H1 (cell line): ENCODE results near the gene SERINC1. TPM values are rescaled to one million over a fixed set of nuclear protein-coding genes. Genes with fewer than 3 reads are reported as not detected.

Source experiments
- CTCF ChIA-PET: fragments of 300-600 bp; sonication (Branson Sonifier 250); formaldehyde crosslinking; loops from one replicate; lab custom pipeline; 2021; ENCODE audit not compliant: partially characterized antibody; lab: Charles Lee
- POLR2A ChIA-PET: fragments of 300-600 bp; sonication (Branson Sonifier 250); formaldehyde crosslinking; loops from one replicate; lab custom pipeline; 2021; ENCODE audit warnings: inconsistent platforms; ENCODE audit not compliant: partially characterized antibody; lab: Charles Lee
- DNase-seq, 2 experiments: peaks; one replicate each; pipeline versions ENCODE4 v3.0.0 to v3.0.0-alpha.2; 2010 to 2022; ENCODE audit warnings: low spot score in 2 of 2, low read depth in 1 of 2, mixed read lengths in 1 of 2
- FAIRE-seq: peaks from 2 replicates; lab custom pipeline; 2011; peaks lifted over from hg19 to GRCh38; lab: Jason Lieb, UNC
- H2AFZ ChIP-seq: 2 replicates; pipeline ENCODE4 v1.8.1; 2012; ENCODE audit warnings: low read length, inconsistent platforms
- H2AK5ac ChIP-seq: 2 replicates; pipeline ENCODE4 v1.6.1; 2013; ENCODE audit warnings: low read depth, low read length
- H2BK120ac ChIP-seq: replicated peaks from 2 replicates; pipeline ENCODE3; 2013; ENCODE audit warnings: low read depth, low read length, inconsistent platforms
- H2BK12ac ChIP-seq: 2 replicates; pipeline ENCODE4 v1.6.1; 2013; ENCODE audit warnings: low read depth, low read length
- H2BK15ac ChIP-seq: 2 replicates; pipeline ENCODE4 v1.6.1; 2013; ENCODE audit warnings: low read length
- H2BK20ac ChIP-seq: 2 replicates; pipeline ENCODE4 v1.6.1; 2013; ENCODE audit warnings: low read length
- H2BK5ac ChIP-seq: 2 replicates; pipeline ENCODE4 v1.6.1; 2013; ENCODE audit warnings: low read depth, low read length
- H3K14ac ChIP-seq: 2 replicates; pipeline ENCODE4 v1.6.1; 2013; ENCODE audit warnings: inconsistent platforms; ENCODE audit not compliant: insufficient read length
- H3K18ac ChIP-seq: 2 replicates; pipeline ENCODE4 v1.6.1; 2013; ENCODE audit warnings: low read length; ENCODE audit errors: extremely low read depth
- H3K23ac ChIP-seq: 2 replicates; pipeline ENCODE4 v1.6.1; 2013; ENCODE audit warnings: inconsistent platforms; ENCODE audit not compliant: insufficient read length
- H3K23me2 ChIP-seq: 2 replicates; pipeline ENCODE4 v1.6.1; 2013; ENCODE audit warnings: low read depth, low read length
- H3K27ac ChIP-seq: 2 replicates; pipeline ENCODE4 v1.6.1; 2011; ENCODE audit warnings: low read depth, low read length, inconsistent platforms
- H3K27me3 ChIP-seq, 4 experiments: replicated peaks in 1 of 4; 1 replicate in 1 of 4; 2 replicates in 3 of 4; pipeline versions ENCODE4 v1.6.1 to v1.8.1; 2011 to 2013; ENCODE audit warnings: low read length in 3 of 4, mild to moderate bottlenecking in 3 of 4, inconsistent platforms in 2 of 4, mixed read lengths in 2 of 4, moderate library complexity in 1 of 4; ENCODE audit not compliant: control insufficient read depth in 3 of 4, insufficient read depth in 3 of 4; ENCODE audit errors: extremely low read depth in 1 of 4
- H3K36me3 ChIP-seq, 4 experiments: 2 replicates each; pipeline versions ENCODE4 v1.6.1 to v1.8.1; 2011 to 2013; ENCODE audit warnings: mild to moderate bottlenecking in 4 of 4, low read length in 3 of 4, moderate library complexity in 2 of 4, control low read depth in 1 of 4, inconsistent platforms in 1 of 4; ENCODE audit not compliant: insufficient read depth in 4 of 4, control insufficient read depth in 2 of 4
- H3K4ac ChIP-seq: replicated peaks from 2 replicates; pipeline ENCODE3; 2013; ENCODE audit warnings: low read length, low read depth, mixed read lengths, inconsistent platforms; ENCODE audit not compliant: insufficient read length
- H3K4me1 ChIP-seq, 4 experiments: replicated peaks in 1 of 4; 1 replicate in 1 of 4; 2 replicates in 3 of 4; pipeline versions ENCODE4 v1.6.1 to v1.8.1; 2011 to 2013; ENCODE audit warnings: low read length in 3 of 4, inconsistent platforms in 2 of 4, mixed read lengths in 1 of 4; ENCODE audit not compliant: insufficient read depth in 4 of 4, control insufficient read depth in 3 of 4
- H3K4me2 ChIP-seq, 2 experiments: 2 replicates each; pipeline versions ENCODE4 v1.6.1 to v1.8.1; 2011 to 2013; ENCODE audit warnings: low read depth in 2 of 2, low read length in 2 of 2, control low read depth in 1 of 2, inconsistent platforms in 1 of 2, mild to moderate bottlenecking in 1 of 2; ENCODE audit not compliant: insufficient read depth in 1 of 2
- H3K4me3 ChIP-seq, 4 experiments: fragments of 200-600, 300-600 bp in 1 of 4; sonication (generic), shearing (Covaris generic), sonication (Bioruptor Twin) in 1 of 4; 2 replicates each; pipeline versions ENCODE4 v1.5.1 to v1.8.1; 2011 to 2016; ENCODE audit warnings: low read length in 4 of 4, low read depth in 3 of 4, control low read depth in 2 of 4, inconsistent platforms in 2 of 4, mild to moderate bottlenecking in 2 of 4, mixed read lengths in 1 of 4, moderate library complexity in 1 of 4; ENCODE audit not compliant: insufficient read depth in 2 of 4; ENCODE audit errors: extremely low read depth in 1 of 4
- H3K56ac ChIP-seq: replicated peaks from 2 replicates; pipeline ENCODE3; 2013; ENCODE audit warnings: low read depth, mild to moderate bottlenecking, mixed read lengths, low read length, inconsistent platforms; ENCODE audit not compliant: insufficient read length
- H3K79me1 ChIP-seq: 2 replicates; pipeline ENCODE4 v1.6.1; 2013; ENCODE audit warnings: low read depth, low read length, control low read depth
- H3K79me2 ChIP-seq, 2 experiments: 2 replicates each; pipeline versions ENCODE4 v1.6.1 to v1.8.1; 2012 to 2013; ENCODE audit warnings: low read length in 2 of 2, mild to moderate bottlenecking in 2 of 2, inconsistent platforms in 1 of 2; ENCODE audit not compliant: insufficient read depth in 2 of 2, control insufficient read depth in 1 of 2
- H3K9ac ChIP-seq, 4 experiments: replicated peaks in 1 of 4; 1 replicate in 1 of 4; 2 replicates in 3 of 4; pipeline versions ENCODE4 v1.6.1 to v1.8.1; 2011 to 2013; ENCODE audit warnings: low read depth in 3 of 4, low read length in 3 of 4, control low read depth in 2 of 4, mild to moderate bottlenecking in 2 of 4, moderate library complexity in 2 of 4, inconsistent platforms in 1 of 4; ENCODE audit errors: extremely low read depth in 1 of 4
- H3K9me3 ChIP-seq, 2 experiments: 2 replicates each; pipeline versions ENCODE4 v1.6.1 to v1.8.1; 2012 to 2013; ENCODE audit warnings: mild to moderate bottlenecking in 2 of 2, moderate library complexity in 2 of 2, control low read depth in 1 of 2, inconsistent platforms in 1 of 2, low read depth in 1 of 2, low read length in 1 of 2, mixed read lengths in 1 of 2; ENCODE audit not compliant: insufficient read depth in 2 of 2
- H4K20me1 ChIP-seq, 2 experiments: replicated peaks in 1 of 2; 2 replicates each; pipeline versions ENCODE3 to v1.8.1; 2011 to 2013; ENCODE audit warnings: inconsistent platforms in 2 of 2, low read length in 2 of 2, mild to moderate bottlenecking in 1 of 2; ENCODE audit not compliant: insufficient read depth in 2 of 2, control insufficient read depth in 1 of 2
- H4K5ac ChIP-seq: 2 replicates; pipeline ENCODE4 v1.6.1; 2013; ENCODE audit warnings: low read length, low read depth, mixed read lengths, inconsistent platforms; ENCODE audit not compliant: insufficient read length
- H4K8ac ChIP-seq: 2 replicates; pipeline ENCODE4 v1.8.0; 2013; ENCODE audit warnings: mild to moderate bottlenecking, moderate library complexity, low read length, inconsistent platforms; ENCODE audit not compliant: insufficient read depth; ENCODE audit errors: extremely low read depth
- H4K91ac ChIP-seq: replicated peaks from 2 replicates; pipeline ENCODE3; 2013; ENCODE audit warnings: low read length, mixed read lengths, inconsistent platforms; ENCODE audit not compliant: insufficient read length
- RXRA ChIP-seq: IDR thresholded peaks from 2 replicates; pipeline ENCODE4 v1.6.1; 2011; ENCODE audit warnings: low read depth, mild to moderate bottlenecking, low read length, moderate library complexity; ENCODE audit not compliant: insufficient read depth
- WGBS, 2 experiments: shearing (Covaris generic) in 1 of 2; methylation state at CpG; one replicate each; pipeline versions ENCODE4 v1.1.6 to v1.1.7; 2013 to 2015; ENCODE audit warnings: low lambda C conversion rate in 2 of 2, mixed read lengths in 2 of 2, inconsistent platforms in 1 of 2, low coverage in 1 of 2, missing lambda C conversion rate in 1 of 2; ENCODE audit not compliant: insufficient replicate concordance in 2 of 2, insufficient coverage in 1 of 2, insufficient read length in 1 of 2; ENCODE audit errors: extremely low coverage in 1 of 2, missing lambda C conversion rate in 1 of 2; 5-methylcytosine and 5-hydroxymethylcytosine counted together
- polyA plus RNA-seq, 7 experiments: library from polyadenylated mRNA; depleted of rRNA in 3 of 7; stranded (reverse) in 5 of 7; unstranded in 2 of 7; fragments of >200 nt in 5 of 7; fragments of 200-250 nt in 2 of 7; gene quantifications; 1 replicate in 5 of 7; 2 replicates in 1 of 7; 4 replicates in 1 of 7; pipeline versions ENCODE4 v1.2.1 to v1.2.3, GENCODE V29; 2011 to 2013; ENCODE audit warnings: missing spikeins in 2 of 7, mixed read lengths in 2 of 7
- total RNA-seq: library from RNA; stranded (reverse); fragmentation: NEBNext Ultra II Directional; extraction: Animal tissue kit (Norgen Biotek cat#: 25700); gene quantifications from 2 replicates; pipeline ENCODE4 v1.2.1, GENCODE V29; 2021

The SERINC1 gene
- total and polyA plus RNA-seq, 2 of the 8 experiments (the other 6 are each of a cell fraction or from before 2014, with no cell fraction given), result 15.4 to 38.6 TPM

DNA sequence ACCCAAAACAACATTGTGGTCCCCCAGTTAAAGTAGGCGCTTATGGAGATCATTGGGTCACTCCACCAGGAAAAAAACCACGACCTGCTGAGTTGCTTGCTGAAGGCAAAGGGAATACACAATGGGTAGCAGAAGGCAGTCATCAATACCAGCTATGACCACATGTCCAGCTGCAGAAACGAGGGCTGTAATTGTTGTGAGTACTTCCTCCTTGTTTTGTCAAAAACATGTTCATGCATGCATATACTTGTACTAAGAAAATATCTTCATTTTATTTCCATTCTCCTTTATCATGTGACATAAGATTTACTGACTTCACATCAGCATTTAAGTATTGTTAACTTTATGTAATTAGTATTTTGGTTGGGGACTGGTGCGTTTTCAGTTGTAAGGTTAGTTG is 16.9 kb downstream of the SERINC1 start:
- Histone ChIP-seq H2BK20ac (no peak overlapping the region), H3K23me2 (no peaks in the 10 kb centered on the region), H4K8ac (no peak overlapping the region), H2BK12ac (no peak overlapping the region), H2AFZ (no peak overlapping the region), H3K4me1 (peaks cover 0 to 5% (median 2%) of the 10 kb centered on the region in 4 experiments; a peak in 4 of 7 replicates), H2AK5ac (no peak overlapping the region), H3K4ac (no peak overlapping the region), H3K9ac (no peak overlapping the region), H3K14ac (no peak overlapping the region), H3K27me3 (no peaks in the 10 kb centered on the region), H4K91ac (no peak overlapping the region), H3K23ac (no peak overlapping the region), H3K18ac (no peak overlapping the region), H4K5ac (no peak overlapping the region), H3K27ac (no peak overlapping the region), H3K56ac (no peak overlapping the region), H3K36me3 (peaks cover 0 to 49% (median 11%) of the 10 kb centered on the region in 4 experiments; a peak in 6 of 8 replicates), H4K20me1 (no peaks in the 10 kb centered on the region)
- no peak for DNase-seq
- 98% methylated on average over 4 of the region's 4 CpGs; no CpG with 5 or more reads in 1 of the 2 experiments for WGBS, 2 experiments
- ChIA-PET CTCF (interaction anchor here (1.3 kb wide), 1 partner anchor 19 kb away, joined by 3 read pairs; no protein-coding TSS in a partner anchor), POLR2A (interaction anchor here (1.2 kb wide), 1 partner anchor 10 kb away, joined by 7 read pairs; no protein-coding TSS in a partner anchor)
- no peak for TF ChIP-seq RXRA
- TF ChIP-seq, all 59 proteins: peak for 0
- Histone ChIP-seq H3K4me2 (no peak overlapping the region), H2BK5ac (no peak overlapping the region), H2BK120ac (no peak overlapping the region), H3K9me3 (no peaks in the 10 kb centered on the region), H3K4me3 (no peak overlapping the region), H3K79me2 (peaks cover 0 to 16% of the 10 kb centered on the region in 2 experiments; a peak in 2 of 4 replicates), H3K79me1 (no peaks in the 10 kb centered on the region; the same call in 1 of the 2 replicates), H2BK15ac (no peak overlapping the region)
- no peak for FAIRE-seq
